ENCODE measurements around the gene EML4. TPM values are rescaled to one million over a fixed set of nuclear protein-coding genes. Genes with fewer than 3 reads are reported as not detected.

Gene EML4
- polyA plus RNA-seq, 1 donor (not counting 4 experiments of a cell fraction or from before 2014, with no cell fraction given): 36.4 TPM

DNA sequence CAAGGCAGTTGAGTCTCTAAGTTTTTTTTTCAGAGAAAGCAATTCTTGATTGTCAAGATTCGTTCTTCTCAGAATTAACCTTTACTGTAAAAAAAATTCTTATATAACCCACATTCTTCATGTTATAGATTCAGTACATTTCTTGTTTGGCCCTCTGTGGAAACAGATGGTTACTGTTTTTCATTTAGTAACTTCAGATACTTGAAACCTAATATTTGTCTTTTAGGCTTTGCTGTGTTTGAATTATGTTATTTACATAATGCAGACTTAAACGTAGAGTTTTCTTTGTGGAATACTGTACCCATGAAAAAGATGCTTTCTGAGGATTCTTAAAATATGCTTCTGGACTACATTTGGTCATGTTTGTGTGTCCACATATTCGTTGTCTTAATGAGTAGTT lies 48.2 kb downstream of the EML4 start:
- H3K9me3 ChIP-seq (ENCODE audit: control insufficient read depth, low read depth, low read length): no peaks in the 10 kb centered on the region
- no peak overlapping the region for H2AFZ ChIP-seq (ENCODE audit: control insufficient read depth, low read length)
- H4K20me1 ChIP-seq (ENCODE audit: control insufficient read depth, extremely low read depth, insufficient read depth, low read length): no peaks in the 10 kb centered on the region
- no peaks in the 10 kb centered on the region for H3K36me3 ChIP-seq (ENCODE audit: control insufficient read depth in 2 of 2, extremely low read depth in 1 of 2, insufficient read depth in 2 of 2, low read length in 2 of 2)
- TF ChIP-seq EZH2 (IDR thresholded peaks at IDR 0.05; ENCODE audit: low read length): no peak
- TF ChIP-seq, protein P1, sequence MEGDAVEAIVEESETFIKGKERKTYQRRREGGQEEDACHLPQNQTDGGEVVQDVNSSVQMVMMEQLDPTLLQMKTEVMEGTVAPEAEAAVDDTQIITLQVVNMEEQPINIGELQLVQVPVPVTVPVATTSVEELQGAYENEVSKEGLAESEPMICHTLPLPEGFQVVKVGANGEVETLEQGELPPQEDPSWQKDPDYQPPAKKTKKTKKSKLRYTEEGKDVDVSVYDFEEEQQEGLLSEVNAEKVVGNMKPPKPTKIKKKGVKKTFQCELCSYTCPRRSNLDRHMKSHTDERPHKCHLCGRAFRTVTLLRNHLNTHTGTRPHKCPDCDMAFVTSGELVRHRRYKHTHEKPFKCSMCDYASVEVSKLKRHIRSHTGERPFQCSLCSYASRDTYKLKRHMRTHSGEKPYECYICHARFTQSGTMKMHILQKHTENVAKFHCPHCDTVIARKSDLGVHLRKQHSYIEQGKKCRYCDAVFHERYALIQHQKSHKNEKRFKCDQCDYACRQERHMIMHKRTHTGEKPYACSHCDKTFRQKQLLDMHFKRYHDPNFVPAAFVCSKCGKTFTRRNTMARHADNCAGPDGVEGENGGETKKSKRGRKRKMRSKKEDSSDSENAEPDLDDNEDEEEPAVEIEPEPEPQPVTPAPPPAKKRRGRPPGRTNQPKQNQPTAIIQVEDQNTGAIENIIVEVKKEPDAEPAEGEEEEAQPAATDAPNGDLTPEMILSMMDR (optimal IDR thresholded peaks at IDR 0.05 in 1 of 3, IDR thresholded peaks at IDR 0.05 in 1 of 3, conservative IDR thresholded peaks at IDR 0.05 in 1 of 3; ENCODE audit: extremely low read depth in 1 of 3, insufficient read depth in 2 of 3, low read length in 3 of 3): no peak
- H3K4me2 ChIP-seq (ENCODE audit: control insufficient read depth, extremely low read depth, insufficient read depth, low read depth, low read length): no peak overlapping the region
- H3K4me3 ChIP-seq (ENCODE audit: control insufficient read depth in 2 of 3, extremely low read depth in 1 of 3, insufficient read depth in 2 of 3, low read depth in 1 of 3, low read length in 3 of 3): no peak overlapping the region
- DNase-seq (ENCODE audit: low read depth, low spot score) (no peak), FAIRE-seq (no peak)
- H3K79me2 ChIP-seq (ENCODE audit: control insufficient read depth, insufficient read depth, low read length): peaks cover 23% of the 10 kb centered on the region
- H3K9ac ChIP-seq (ENCODE audit: control insufficient read depth, extremely low read depth, insufficient read depth, low read length): no peak overlapping the region
- peaks cover 3% of the 10 kb centered on the region for H3K4me1 ChIP-seq (ENCODE audit: control insufficient read depth, extremely low read depth, insufficient read depth, low read length)
- no peaks in the 10 kb centered on the region for H3K9me1 ChIP-seq (ENCODE audit: control insufficient read depth, extremely low read depth, insufficient read depth, low read length)
- peak overlapping the region; percentile 18 for H3K27ac ChIP-seq (ENCODE audit: control insufficient read depth, insufficient read depth, low read length)
- dilution Hi-C loops (cut with MboI; ENCODE audit: extremely low pct_ligation_motif_present, low sequenced_read_pairs): no loop called here
- H3K27me3 ChIP-seq (ENCODE audit: control insufficient read depth, extremely low read depth, insufficient read depth, low read length): no peaks in the 10 kb centered on the region

DNA sequence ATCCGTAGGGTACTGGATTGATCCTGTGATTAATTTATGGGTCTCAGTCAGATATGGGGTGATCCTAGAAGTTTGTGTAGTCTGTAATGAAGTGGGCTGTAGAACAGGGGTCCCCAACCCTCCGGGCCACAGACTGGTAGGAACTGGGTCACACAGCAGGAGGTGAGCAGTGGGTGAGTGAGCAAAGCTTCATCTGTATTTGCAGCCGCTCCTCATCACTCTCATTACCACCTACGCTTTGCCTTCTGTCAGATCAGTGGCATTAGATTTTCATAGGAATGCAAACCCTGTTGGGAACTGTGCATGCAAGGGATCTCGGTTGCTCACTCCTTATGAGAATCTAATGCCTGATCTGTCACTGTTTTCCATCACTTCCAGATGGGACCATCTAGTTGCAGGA lies 48.8 kb downstream of the EML4 start:
- Histone ChIP-seq H4K20me1 (ENCODE audit: control insufficient read depth, extremely low read depth, insufficient read depth, low read length) (no peaks in the 10 kb centered on the region), H3K4me1 (ENCODE audit: control insufficient read depth, extremely low read depth, insufficient read depth, low read length) (peaks cover 3% of the 10 kb centered on the region), H3K9me1 (ENCODE audit: control insufficient read depth, extremely low read depth, insufficient read depth, low read length) (no peaks in the 10 kb centered on the region), H3K79me2 (ENCODE audit: control insufficient read depth, insufficient read depth, low read length) (peaks cover 24% of the 10 kb centered on the region), H3K4me2 (ENCODE audit: control insufficient read depth, extremely low read depth, insufficient read depth, low read depth, low read length) (no peak overlapping the region), H3K4me3 (ENCODE audit: control insufficient read depth in 2 of 3, extremely low read depth in 1 of 3, insufficient read depth in 2 of 3, low read depth in 1 of 3, low read length in 3 of 3) (no peak overlapping the region), H3K9me3 (ENCODE audit: control insufficient read depth, low read depth, low read length) (no peaks in the 10 kb centered on the region), H3K36me3 (ENCODE audit: control insufficient read depth in 2 of 2, extremely low read depth in 1 of 2, insufficient read depth in 2 of 2, low read length in 2 of 2) (no peaks in the 10 kb centered on the region), H2AFZ (ENCODE audit: control insufficient read depth, low read length) (no peak overlapping the region), H3K27ac (ENCODE audit: control insufficient read depth, insufficient read depth, low read length) (no peak overlapping the region), H3K9ac (ENCODE audit: control insufficient read depth, extremely low read depth, insufficient read depth, low read length) (no peak overlapping the region), H3K27me3 (ENCODE audit: control insufficient read depth, extremely low read depth, insufficient read depth, low read length) (no peaks in the 10 kb centered on the region)
- TF ChIP-seq EZH2 (IDR thresholded peaks at IDR 0.05; ENCODE audit: low read length): no peak
- TF ChIP-seq, protein P1 (optimal IDR thresholded peaks at IDR 0.05 in 1 of 3, IDR thresholded peaks at IDR 0.05 in 1 of 3, conservative IDR thresholded peaks at IDR 0.05 in 1 of 3; ENCODE audit: extremely low read depth in 1 of 3, insufficient read depth in 2 of 3, low read length in 3 of 3): no peak
- DNase-seq (ENCODE audit: low read depth, low spot score) (no peak), FAIRE-seq (no peak)
- dilution Hi-C loops (cut with MboI; ENCODE audit: extremely low pct_ligation_motif_present, low sequenced_read_pairs): no loop called here

Measured in keratinocyte (primary cell).